ENCODE results near the gene PSMD11.

DNA sequence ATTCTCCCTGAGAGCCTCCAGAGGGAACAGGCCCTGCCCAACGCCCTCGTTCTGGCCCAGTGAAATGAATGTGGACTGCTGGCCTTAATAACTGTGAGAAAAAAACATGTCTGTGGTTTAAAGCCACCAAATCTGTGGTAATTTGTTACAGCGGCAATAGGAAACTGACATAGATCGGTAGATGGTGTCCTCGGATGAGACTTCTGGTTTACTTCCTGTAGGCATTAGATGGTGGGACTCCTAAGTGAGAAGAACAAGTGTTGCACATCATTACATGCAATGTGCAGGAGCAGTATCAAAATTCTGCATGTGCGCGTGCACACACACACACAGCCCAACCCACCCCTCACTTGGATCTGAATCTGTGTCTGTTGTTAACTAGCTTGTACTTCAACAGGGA lies 84.5 kb downstream of the PSMD11 start:
- no peak for TF ChIP-seq CTCF (IDR thresholded peaks at IDR 0.05)
- TF ChIP-seq POLR2A (IDR thresholded peaks at IDR 0.05): no peak

All from right lobe of liver (tissue), 4 donors.